OCI-LY3 (cell line): ENCODE data around the gene NR5A1.

Experiments
- H2AFZ ChIP-seq: fragments of 200-600, 300-600 bp; shearing (Covaris generic); 2 replicates; pipeline ENCODE4 v1.6.0; 2014; ENCODE audit warnings: antibody characterized with exemption, low read depth, low read length
- H3K27ac ChIP-seq: fragments of 200-600, 300-600 bp; sonication (generic); 2 replicates; pipeline ENCODE4 v1.5.1; 2014; ENCODE audit warnings: mild to moderate bottlenecking, low read length, moderate library complexity, mixed read lengths
- H3K27me3 ChIP-seq: fragments of 200-600, 300-600 bp; sonication (generic); 2 replicates; pipeline ENCODE4 v1.6.1; 2014; ENCODE audit warnings: low read depth, low read length, mixed read lengths
- H3K36me3 ChIP-seq: fragments of 200-600, 300-600 bp; sonication (generic); replicated peaks from 2 replicates; pipeline ENCODE3; 2014; ENCODE audit warnings: low read depth, low read length, mixed read lengths
- H3K4me1 ChIP-seq: fragments of 300-600, 200-600 bp; sonication (generic); 2 replicates; pipeline ENCODE4 v1.6.1; 2014; ENCODE audit warnings: low read length, mixed read lengths
- H3K4me2 ChIP-seq: fragments of 200-600, 300-600 bp; sonication (generic); 2 replicates; pipeline ENCODE4 v1.6.1; 2014; ENCODE audit warnings: low read length, mixed read lengths
- H3K4me3 ChIP-seq: fragments of 300-600, 200-600 bp; sonication (generic); 2 replicates; pipeline ENCODE4 v1.5.1; 2014; ENCODE audit warnings: antibody characterized with exemption, mild to moderate bottlenecking, low read length, moderate library complexity
- H3K79me2 ChIP-seq: fragments of 300-600, 200-600 bp; shearing (Covaris generic); 2 replicates; pipeline ENCODE4 v1.6.1; 2014; ENCODE audit warnings: mild to moderate bottlenecking, low read length, mixed read lengths
- H3K9ac ChIP-seq: fragments of 300-600, 200-600 bp; shearing (Covaris generic); 2 replicates; pipeline ENCODE4 v1.6.0; 2014; ENCODE audit warnings: mild to moderate bottlenecking, low read length, moderate library complexity
- H3K9me3 ChIP-seq: fragments of 200-600, 300-600 bp; shearing (Covaris generic); 2 replicates; pipeline ENCODE4 v1.6.1; 2014; ENCODE audit warnings: low read length, mixed read lengths; ENCODE audit not compliant: insufficient read depth
- H4K20me1 ChIP-seq: fragments of 200-600, 300-600 bp; sonication (generic); 2 replicates; pipeline ENCODE4 v1.6.1; 2016; ENCODE audit warnings: low read length, mixed read lengths; ENCODE audit not compliant: insufficient read depth
- EZH2phosphoT487 ChIP-seq: fragments of 200-600 bp; shearing (Covaris generic); IDR thresholded peaks from 2 replicates; pipeline ENCODE4 v1.6.1; 2018; ENCODE audit warnings: antibody characterized with exemption, mixed run types, low read depth
- TF ChIP-seq, protein P1 (sequence below): fragments of 200-600, 300-600 bp; sonication (generic); IDR thresholded peaks from 2 replicates; pipeline ENCODE4 v1.5.1; 2014; ENCODE audit warnings: antibody characterized with exemption, low read length, low read depth

Gene NR5A1

DNA sequence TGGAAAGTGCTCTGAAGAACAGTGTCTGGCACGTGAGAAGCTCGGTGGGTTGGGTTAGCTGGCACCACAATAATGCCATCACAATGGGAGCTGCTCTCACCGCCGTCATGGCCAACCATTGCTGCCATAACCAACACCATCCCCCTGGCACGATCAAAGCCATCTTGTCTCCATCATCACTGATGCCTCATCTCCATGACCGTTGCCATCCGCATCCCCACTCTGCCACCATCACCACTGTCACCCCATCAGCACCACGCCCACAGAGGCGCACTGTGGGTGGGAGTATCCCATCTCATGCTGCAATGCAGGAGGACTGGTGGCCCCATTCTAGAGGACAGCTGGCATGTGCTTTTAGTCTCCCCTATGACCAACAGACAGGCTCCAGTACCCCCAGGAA is 23.7 kb downstream of the NR5A1 start:
- Histone ChIP-seq H3K9me3 (no peaks in the 10 kb centered on the region), H3K36me3 (no peaks in the 10 kb centered on the region), H3K27ac (no peak overlapping the region), H3K4me2 (no peak overlapping the region), H3K9ac (no peak overlapping the region), H4K20me1 (no peaks in the 10 kb centered on the region), H2AFZ (no peak overlapping the region), H3K4me1 (peaks cover 7% of the 10 kb centered on the region), H3K79me2 (no peaks in the 10 kb centered on the region), H3K4me3 (no peak overlapping the region), H3K27me3 (no peaks in the 10 kb centered on the region)
- TF ChIP-seq, protein P1, sequence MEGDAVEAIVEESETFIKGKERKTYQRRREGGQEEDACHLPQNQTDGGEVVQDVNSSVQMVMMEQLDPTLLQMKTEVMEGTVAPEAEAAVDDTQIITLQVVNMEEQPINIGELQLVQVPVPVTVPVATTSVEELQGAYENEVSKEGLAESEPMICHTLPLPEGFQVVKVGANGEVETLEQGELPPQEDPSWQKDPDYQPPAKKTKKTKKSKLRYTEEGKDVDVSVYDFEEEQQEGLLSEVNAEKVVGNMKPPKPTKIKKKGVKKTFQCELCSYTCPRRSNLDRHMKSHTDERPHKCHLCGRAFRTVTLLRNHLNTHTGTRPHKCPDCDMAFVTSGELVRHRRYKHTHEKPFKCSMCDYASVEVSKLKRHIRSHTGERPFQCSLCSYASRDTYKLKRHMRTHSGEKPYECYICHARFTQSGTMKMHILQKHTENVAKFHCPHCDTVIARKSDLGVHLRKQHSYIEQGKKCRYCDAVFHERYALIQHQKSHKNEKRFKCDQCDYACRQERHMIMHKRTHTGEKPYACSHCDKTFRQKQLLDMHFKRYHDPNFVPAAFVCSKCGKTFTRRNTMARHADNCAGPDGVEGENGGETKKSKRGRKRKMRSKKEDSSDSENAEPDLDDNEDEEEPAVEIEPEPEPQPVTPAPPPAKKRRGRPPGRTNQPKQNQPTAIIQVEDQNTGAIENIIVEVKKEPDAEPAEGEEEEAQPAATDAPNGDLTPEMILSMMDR: no peak
- no peak for TF ChIP-seq EZH2phosphoT487

DNA sequence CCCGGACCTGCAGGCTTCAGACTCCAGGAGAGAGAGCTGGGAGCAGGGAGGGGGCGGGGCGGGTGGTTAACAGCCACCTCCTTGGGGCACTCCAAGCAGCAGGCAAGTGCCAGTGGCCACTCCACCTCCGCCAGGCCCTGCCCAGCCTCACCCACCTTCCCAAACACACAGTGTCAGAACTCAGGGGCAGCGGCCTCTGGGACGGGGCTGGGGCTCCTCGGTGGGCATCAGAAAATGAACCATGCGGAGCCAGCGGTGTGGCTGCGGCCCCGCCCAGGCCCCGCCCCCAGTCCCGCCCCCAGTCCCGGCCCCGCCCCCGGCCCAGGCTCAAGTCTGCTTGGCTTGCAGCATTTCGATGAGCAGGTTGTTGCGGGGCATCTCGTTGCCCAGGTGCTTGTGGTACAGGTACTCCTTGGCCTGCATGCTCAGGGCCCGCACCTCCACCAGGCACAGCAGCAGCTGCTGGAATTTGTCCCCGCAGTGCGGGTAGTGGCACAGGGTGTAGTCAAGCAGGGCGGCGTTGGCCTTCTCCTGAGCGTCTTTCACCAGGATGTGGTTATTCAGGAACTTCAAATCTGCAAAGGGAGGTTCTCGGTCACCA is 24.7 kb downstream of the NR5A1 start:
- no peak overlapping the region for H3K4me2 ChIP-seq
- no peak overlapping the region for H3K4me3 ChIP-seq
- no peaks in the 10 kb centered on the region for H3K9me3 ChIP-seq
- H3K4me1 ChIP-seq: peaks cover 7% of the 10 kb centered on the region
- H3K27me3 ChIP-seq: no peaks in the 10 kb centered on the region
- no peak overlapping the region for H3K27ac ChIP-seq
- no peak overlapping the region for H2AFZ ChIP-seq
- H3K36me3 ChIP-seq: no peaks in the 10 kb centered on the region
- H4K20me1 ChIP-seq: no peaks in the 10 kb centered on the region
- TF ChIP-seq EZH2phosphoT487: no peak
- TF ChIP-seq, protein P1: no peak
- H3K79me2 ChIP-seq: no peaks in the 10 kb centered on the region
- H3K9ac ChIP-seq: no peak overlapping the region

DNA sequence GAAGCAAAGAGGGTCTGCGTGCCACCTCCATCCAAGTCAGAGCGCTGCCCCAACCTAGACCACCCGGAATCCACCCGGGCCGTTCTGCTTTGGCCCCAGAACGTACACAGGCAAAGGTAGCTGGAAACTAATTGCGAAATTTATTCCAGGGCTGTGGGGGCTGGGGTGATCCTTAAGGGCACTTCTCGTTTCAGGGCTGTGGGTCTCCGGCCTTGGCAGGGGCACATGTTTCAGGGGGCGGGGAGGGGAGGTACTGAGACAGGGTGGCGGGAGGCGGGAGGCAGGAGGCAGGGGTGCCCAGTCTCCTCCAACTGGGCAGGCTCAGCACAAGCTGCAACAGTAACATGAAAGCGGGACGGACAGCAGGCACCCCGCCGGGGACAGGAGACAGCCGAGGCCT is 26.1 kb downstream of the NR5A1 start:
- Histone ChIP-seq H3K9ac (no peak overlapping the region), H4K20me1 (no peaks in the 10 kb centered on the region), H3K4me3 (no peak overlapping the region), H3K4me1 (peaks cover 10% of the 10 kb centered on the region), H3K27ac (no peak overlapping the region), H3K9me3 (no peaks in the 10 kb centered on the region), H3K36me3 (no peaks in the 10 kb centered on the region), H3K79me2 (no peaks in the 10 kb centered on the region), H2AFZ (0 out of 2 replicates have a peak overlapping the region, but pooled peaks have one; percentile 96), H3K4me2 (no peak overlapping the region), H3K27me3 (no peaks in the 10 kb centered on the region)
- no peak for TF ChIP-seq EZH2phosphoT487
- TF ChIP-seq, protein P1: no peak

DNA sequence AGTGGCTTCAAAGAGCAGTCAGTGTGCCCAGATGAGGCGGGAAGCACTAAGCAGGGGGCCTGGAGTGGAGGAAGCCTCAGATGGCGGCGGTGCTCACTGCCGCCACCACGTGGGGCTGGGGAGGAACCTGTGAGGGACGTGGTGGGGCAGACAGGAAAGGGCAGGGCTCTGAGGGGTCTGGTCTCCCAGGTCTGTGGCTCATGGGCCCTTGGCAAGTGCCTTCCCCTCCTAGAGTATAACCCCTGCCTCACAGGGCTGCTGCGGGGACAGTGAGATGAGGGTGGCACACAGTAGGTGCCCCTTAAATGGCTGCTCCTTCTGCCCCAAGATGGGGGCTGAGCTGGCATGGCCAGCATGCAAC is 26.6 kb downstream of the NR5A1 start:
- Histone ChIP-seq H3K36me3 (no peaks in the 10 kb centered on the region), H3K27ac (no peak overlapping the region), H3K4me3 (peak overlapping the region; percentile 31; the same call in 1 of the 2 replicates), H3K4me2 (peak overlapping the region; percentile 67), H3K9ac (peak overlapping the region; percentile 13; the same call in 1 of the 2 replicates), H2AFZ (peak overlapping the region; percentile 96), H3K79me2 (no peaks in the 10 kb centered on the region), H3K4me1 (peaks cover 14% of the 10 kb centered on the region), H4K20me1 (no peaks in the 10 kb centered on the region), H3K9me3 (no peaks in the 10 kb centered on the region), H3K27me3 (no peaks in the 10 kb centered on the region)
- TF ChIP-seq, protein P1: peak; percentile 74
- no peak for TF ChIP-seq EZH2phosphoT487
